ENCODE data around the gene CAMK2N2. TPM values are rescaled to one million over a fixed set of nuclear protein-coding genes. Genes with fewer than 3 reads are reported as not detected.

The CAMK2N2 gene
- total RNA-seq, 1 experiment from 2014 or later: 1.6 TPM

GRCh38 chr3:184240384-184241140 is 20.8 kb downstream of the CAMK2N2 start:
- DNase-seq (ENCODE audit: low spot score): no peak

- no peak for DNase-seq (ENCODE audit: low spot score)
Observed at GRCh38 chr3:184239708-184240107, 21.6 kb downstream of the CAMK2N2 start.

GRCh38 chr3:184239221-184239620 is 22.1 kb downstream of the CAMK2N2 start:
- no peak for DNase-seq (ENCODE audit: low spot score)

GRCh38 chr3:184238246-184238818 is 23.0 kb downstream of the CAMK2N2 start:
- DNase-seq (ENCODE audit: low spot score): no peak

- no peak for DNase-seq (ENCODE audit: low spot score)
Observed at GRCh38 chr3:184237807-184238206, 23.5 kb downstream of the CAMK2N2 start.

- no peak for DNase-seq (ENCODE audit: low spot score)
Observed at GRCh38 chr3:184237211-184237610, 24.1 kb downstream of the CAMK2N2 start.

GRCh38 chr3:184236636-184237035 is 24.7 kb downstream of the CAMK2N2 start:
- no peak for DNase-seq (ENCODE audit: low spot score)

GRCh38 chr3:184236033-184236410 is 25.3 kb downstream of the CAMK2N2 start:
- DNase-seq (ENCODE audit: low spot score): no peak

GRCh38 chr3:184235381-184236032 is 25.8 kb downstream of the CAMK2N2 start:
- peak; percentile 9 for DNase-seq (ENCODE audit: low spot score)

GRCh38 chr3:184234671-184235380 is 26.5 kb downstream of the CAMK2N2 start:
- DNase-seq (ENCODE audit: low spot score): no peak

GRCh38 chr3:184234224-184234623 is 27.1 kb downstream of the CAMK2N2 start:
- DNase-seq (ENCODE audit: low spot score): peak; percentile 91

- DNase-seq (ENCODE audit: low spot score): peak; percentile 4
Observed at GRCh38 chr3:184233127-184233843, 28.1 kb downstream of the CAMK2N2 start.

GRCh38 chr3:184231671-184232070 is 29.7 kb downstream of the CAMK2N2 start:
- DNase-seq (ENCODE audit: low spot score): no peak

GRCh38 chr3:184230603-184231528 is 30.5 kb downstream of the CAMK2N2 start:
- DNase-seq (ENCODE audit: low spot score): no peak

GRCh38 chr3:184230081-184230602 is 31.2 kb downstream of the CAMK2N2 start:
- no peak for DNase-seq (ENCODE audit: low spot score)

GRCh38 chr3:184229394-184230080 is 31.8 kb downstream of the CAMK2N2 start, which contains the start of gene VWA5B2:
Gene VWA5B2 (plus strand): TSS chr3:184229585. CDS start chr3:184230529, 944 bp downstream.
- peak; percentile 62 for DNase-seq (ENCODE audit: low spot score)

- no peak for DNase-seq (ENCODE audit: low spot score)
Observed at GRCh38 chr3:184228376-184229137, 32.8 kb downstream of the CAMK2N2 start.

GRCh38 chr3:184227481-184227935 is 33.8 kb downstream of the CAMK2N2 start:
- no peak for DNase-seq (ENCODE audit: low spot score)

GRCh38 chr3:184223946-184224345 is 37.4 kb downstream of the CAMK2N2 start:
- DNase-seq (ENCODE audit: low spot score): no peak

All from H4 (cell line).